AG09309 (cell line): ENCODE results near the gene MYBBP1A.

Source experiments
- DNase-seq: peaks from one replicate; pipeline ENCODE4 v3.0.0-alpha.2; 2010; ENCODE audit warnings: low read depth
- H3K4me3 ChIP-seq: 2 replicates; pipeline ENCODE4 v1.5.1; 2011; ENCODE audit warnings: mild to moderate bottlenecking, low read depth, low read length, moderate library complexity; ENCODE audit not compliant: control insufficient read depth
- CTCF ChIP-seq: IDR thresholded peaks from 2 replicates; pipeline ENCODE4 v1.5.1; 2011; ENCODE audit warnings: mild to moderate bottlenecking, low read depth, low read length, inconsistent platforms; ENCODE audit not compliant: insufficient read depth, control insufficient read depth; ENCODE audit errors: missing control alignments

Gene MYBBP1A

GRCh38 chr17:4506892-4507291, 48.3 kb downstream of the MYBBP1A start:
- no peak for TF ChIP-seq CTCF
- no peak for DNase-seq
- no peak overlapping the region for H3K4me3 ChIP-seq

- no peak overlapping the region for H3K4me3 ChIP-seq
- TF ChIP-seq CTCF, result no peak
- no peak for DNase-seq
These were observed 48.9 kb downstream of the MYBBP1A start for GRCh38 chr17:4506175-4506813.

GRCh38 chr17:4505187-4505586, 50.0 kb downstream of the MYBBP1A start:
- no peak overlapping the region for H3K4me3 ChIP-seq
- no peak for DNase-seq
- TF ChIP-seq CTCF, result no peak

GRCh38 chr17:4504188-4504587, 51.0 kb downstream of the MYBBP1A start:
- no peak for TF ChIP-seq CTCF
- no peak for DNase-seq
- no peak overlapping the region for H3K4me3 ChIP-seq

- no peak overlapping the region for H3K4me3 ChIP-seq
- no peak for DNase-seq
- TF ChIP-seq CTCF, result no peak
These were observed 51.7 kb downstream of the MYBBP1A start for GRCh38 chr17:4503283-4504025.

- TF ChIP-seq CTCF, result no peak
- DNase-seq, result no peak
- no peak overlapping the region for H3K4me3 ChIP-seq
These were observed 52.6 kb downstream of the MYBBP1A start for GRCh38 chr17:4502466-4503154.
